Upper lobe of left lung (tissue), 6 donors: ENCODE measurements around the gene MYO9B. TPM values are rescaled to one million over a fixed set of nuclear protein-coding genes. Genes with fewer than 3 reads are reported as not detected.

Experiments
- ATAC-seq, 2 donors: fragments of 200-7000 bp; cut with Tn5 transposase; one replicate each; pipeline ENCODE4 v1.9.1; 2022; ENCODE audit warnings: mild to moderate bottlenecking in 2 of 2, moderate library complexity in 2 of 2; ENCODE audit not compliant: low FRiP score in 2 of 2
- DNase-seq, 2 donors: peaks; one replicate each; pipeline ENCODE4 v3.0.0-alpha.2; 2019 to 2020
- H3K27ac ChIP-seq, 4 donors: fragments of 200-600 bp; sonication (generic); one replicate each; pipeline ENCODE4 v1.5.1; 2016 to 2019
- H3K27me3 ChIP-seq, 4 donors: fragments of 200-600 bp; sonication (generic); one replicate each; pipeline ENCODE4 v1.5.1; 2017 to 2019
- H3K36me3 ChIP-seq, 4 donors: fragments of 200-600 bp; sonication (generic); one replicate each; pipeline ENCODE4 v1.5.1; 2016 to 2019
- H3K4me1 ChIP-seq, 4 donors: fragments of 200-600 bp; sonication (generic); one replicate each; pipeline ENCODE4 v1.5.1; 2018 to 2019
- H3K4me3 ChIP-seq, 4 donors: fragments of 200-600 bp; sonication (generic); one replicate each; pipeline ENCODE4 v1.5.1; 2017 to 2019; ENCODE audit warnings: mild to moderate bottlenecking in 2 of 4, moderate library complexity in 1 of 4
- H3K9me3 ChIP-seq, 4 donors: fragments of 200-600 bp; sonication (generic); one replicate each; pipeline ENCODE4 v1.5.1; 2018 to 2019
- EP300 ChIP-seq, 4 donors: sonication (generic); formaldehyde crosslinking; IDR thresholded peaks; one replicate each; pipeline ENCODE4 v1.5.1; 2017; ENCODE audit warnings: antibody characterized with exemption in 4 of 4, control low read depth in 2 of 4
- POLR2A ChIP-seq, 4 donors: fragments of 450-650 bp; IDR thresholded peaks; one replicate each; pipeline ENCODE4 v1.5.1; 2016 to 2017; ENCODE audit warnings: antibody characterized with exemption in 4 of 4, mild to moderate bottlenecking in 2 of 4
- POLR2AphosphoS5 ChIP-seq, 2 donors: sonication (generic); formaldehyde crosslinking; IDR thresholded peaks; one replicate each; pipeline ENCODE4 v1.5.1; 2017; ENCODE audit warnings: antibody characterized with exemption in 2 of 2
- WGBS, 2 donors: methylation state at CpG; one replicate each; pipeline ENCODE4 v1.1.5; 2017 to 2018; 5-methylcytosine and 5-hydroxymethylcytosine counted together
- total RNA-seq, 6 donors: library from RNA; depleted of rRNA in 4 of 6; stranded (reverse); fragments of >200 nt in 4 of 6; gene quantifications; one replicate each; pipeline versions ENCODE4 v1.1.0 to v1.2.1, GENCODE V29; 2016 to 2021
- TF ChIP-seq, protein P1 (sequence below), 6 experiments: fragments of 450-650 bp in 4 of 6; fragments of 200-600 bp in 2 of 6; sonication (generic) in 2 of 6; IDR thresholded peaks; one replicate each; pipeline ENCODE4 v1.5.1; 2016 to 2019; ENCODE audit warnings: antibody characterized with exemption in 6 of 6
- donor health status: DM: no; HTN: no; CAD: no; lungs with moderate emphysema.
- donor health status: DM: no; HTN: yes; CAD: no; lungs with severe emphysema.

Gene MYO9B
- total RNA-seq, 6 donors from 2014 or later = 72.3 to 408 (median 146) TPM

- no peak for ATAC-seq
- Histone ChIP-seq H3K36me3 (peaks cover 0 to 48% (median 32%) of the 10 kb centered on the region in 4 donors), H3K4me1 (peaks cover 25 to 39% (median 28%) of the 10 kb centered on the region in 4 donors), H3K9me3 (no peaks in the 10 kb centered on the region), H3K27me3 (no peaks in the 10 kb centered on the region), H3K27ac (no peak overlapping the region), H3K4me3 (no peak overlapping the region)
- WGBS, 2 donors = 90 to 95% methylated on average over 13 to 25 of the region's 25 CpGs
- TF ChIP-seq, protein P1, sequence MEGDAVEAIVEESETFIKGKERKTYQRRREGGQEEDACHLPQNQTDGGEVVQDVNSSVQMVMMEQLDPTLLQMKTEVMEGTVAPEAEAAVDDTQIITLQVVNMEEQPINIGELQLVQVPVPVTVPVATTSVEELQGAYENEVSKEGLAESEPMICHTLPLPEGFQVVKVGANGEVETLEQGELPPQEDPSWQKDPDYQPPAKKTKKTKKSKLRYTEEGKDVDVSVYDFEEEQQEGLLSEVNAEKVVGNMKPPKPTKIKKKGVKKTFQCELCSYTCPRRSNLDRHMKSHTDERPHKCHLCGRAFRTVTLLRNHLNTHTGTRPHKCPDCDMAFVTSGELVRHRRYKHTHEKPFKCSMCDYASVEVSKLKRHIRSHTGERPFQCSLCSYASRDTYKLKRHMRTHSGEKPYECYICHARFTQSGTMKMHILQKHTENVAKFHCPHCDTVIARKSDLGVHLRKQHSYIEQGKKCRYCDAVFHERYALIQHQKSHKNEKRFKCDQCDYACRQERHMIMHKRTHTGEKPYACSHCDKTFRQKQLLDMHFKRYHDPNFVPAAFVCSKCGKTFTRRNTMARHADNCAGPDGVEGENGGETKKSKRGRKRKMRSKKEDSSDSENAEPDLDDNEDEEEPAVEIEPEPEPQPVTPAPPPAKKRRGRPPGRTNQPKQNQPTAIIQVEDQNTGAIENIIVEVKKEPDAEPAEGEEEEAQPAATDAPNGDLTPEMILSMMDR (IDR thresholded peaks at IDR 0.05) = no peak
- TF ChIP-seq POLR2AphosphoS5 (IDR thresholded peaks at IDR 0.05) (no peak), POLR2A (IDR thresholded peaks at IDR 0.05) (no peak), EP300 (IDR thresholded peaks at IDR 0.05) (no peak)
- DNase-seq = no peak
These were observed 156.7 kb downstream of the MYO9B start for GRCh38 chr19:17232258-17232657.

- TF ChIP-seq, protein P1 (IDR thresholded peaks at IDR 0.05) = no peak
- no peak for TF ChIP-seq EP300 (IDR thresholded peaks at IDR 0.05)
- TF ChIP-seq POLR2A (IDR thresholded peaks at IDR 0.05) = no peak
- no peak for TF ChIP-seq POLR2AphosphoS5 (IDR thresholded peaks at IDR 0.05)
- ATAC-seq (peak; percentile 60 to 83), DNase-seq (peak; percentile 67 to 91)
- H3K9me3 ChIP-seq = no peaks in the 10 kb centered on the region
- peaks cover 0 to 46% (median 31%) of the 10 kb centered on the region in 4 donors for H3K36me3 ChIP-seq
- H3K4me3 ChIP-seq = peak overlapping the region; percentile 19 to 63 (median 56)
- no peaks in the 10 kb centered on the region for H3K27me3 ChIP-seq
- peaks cover 24 to 42% (median 27%) of the 10 kb centered on the region in 4 donors for H3K4me1 ChIP-seq
- H3K27ac ChIP-seq = peak overlapping the region; percentile 10 to 83 (median 58)
- WGBS, 2 donors = 26 to 28% methylated on average over 7 to 8 of the region's 11 CpGs
These were observed 159.3 kb downstream of the MYO9B start for GRCh38 chr19:17234911-17235299.

- H3K36me3 ChIP-seq = peaks cover 0 to 44% (median 30%) of the 10 kb centered on the region in 4 donors
- no peaks in the 10 kb centered on the region for H3K9me3 ChIP-seq
- H3K27ac ChIP-seq = peak overlapping the region; percentile 10 to 83 (median 58)
- H3K4me1 ChIP-seq = peaks cover 25 to 48% (median 31%) of the 10 kb centered on the region in 4 donors
- H3K27me3 ChIP-seq = no peaks in the 10 kb centered on the region
- peak overlapping the region; percentile 19 to 63 (median 56) for H3K4me3 ChIP-seq
- DNase-seq (peak; percentile 77 to 95), ATAC-seq (peak; percentile 73 to 92)
- TF ChIP-seq, protein P1 (IDR thresholded peaks at IDR 0.05) = peak; percentile 30 to 80 (median 60)
- TF ChIP-seq EP300 (IDR thresholded peaks at IDR 0.05) = no peak
- WGBS, 2 donors = 0% methylated on average over 16 of the region's 80 CpGs; no CpG with 5 or more reads in 1 of the 2 donors
These were observed 159.9 kb downstream of the MYO9B start for GRCh38 chr19:17235300-17235970.

GRCh38 chr19:17235971-17236777, 160.6 kb downstream of the MYO9B start:
- Histone ChIP-seq H3K4me3 (peak overlapping the region; percentile 19 to 63 (median 56)), H3K36me3 (peaks cover 0 to 41% (median 28%) of the 10 kb centered on the region in 4 donors), H3K9me3 (no peaks in the 10 kb centered on the region), H3K4me1 (peaks cover 25 to 55% (median 36%) of the 10 kb centered on the region in 4 donors), H3K27me3 (no peaks in the 10 kb centered on the region), H3K27ac (peak overlapping the region; percentile 24 to 83 (median 64))
- no peak for DNase-seq
- no peak for ATAC-seq
- 16 to 31% methylated on average over 6 to 10 of the region's 27 CpGs for WGBS, 2 donors
- no peak for TF ChIP-seq EP300 (IDR thresholded peaks at IDR 0.05)
- TF ChIP-seq POLR2AphosphoS5 (IDR thresholded peaks at IDR 0.05) = no peak
- TF ChIP-seq, protein P1 (IDR thresholded peaks at IDR 0.05) = peak in 1 of 6 experiments; percentile 1
- TF ChIP-seq POLR2A (IDR thresholded peaks at IDR 0.05) = no peak
